ENCODE data around the gene PRKD1. TPM values are rescaled to one million over a fixed set of nuclear protein-coding genes. Genes with fewer than 3 reads are reported as not detected.

PRKD1 gene
- total and polyA plus RNA-seq, 2 donors (not counting 1 experiment from before 2014, with no cell fraction given): 0.03 to 4.3 TPM

GRCh38 chr14:29930283-29930682 lies 2.6 kb upstream of the PRKD1 start:
- no peak overlapping the region for H3K4me2 ChIP-seq (replicated peaks; ENCODE audit: low read depth, low read length, poor library complexity, severe bottlenecking)
- H4K20me1 ChIP-seq (ENCODE audit: control insufficient read depth, insufficient read depth, low read length, poor library complexity, severe bottlenecking): no peaks in the 10 kb centered on the region
- TF ChIP-seq CTCF (IDR thresholded peaks at IDR 0.05) (no peak), EZH2 (IDR thresholded peaks at IDR 0.05; ENCODE audit: borderline replicate concordance, insufficient read depth, low read depth, low read length, poor library complexity, severe bottlenecking) (no peak)
- ChIA-PET CTCF (no interaction called here), POLR2A (no interaction called here)
- no peak overlapping the region for H3K27ac ChIP-seq (ENCODE audit: low read length in 2 of 2)
- Mint-ChIP-seq H3K4me3 (no peak overlapping the region), H3K4me1 (peaks cover 10% of the 10 kb centered on the region), H3K9me3 (ENCODE audit: insufficient read depth) (no peaks in the 10 kb centered on the region), H3K27ac (no peak overlapping the region), H3K27me3 (peaks cover 25% of the 10 kb centered on the region)
- H3K4me3 ChIP-seq (ENCODE audit: control extremely low read depth in 1 of 5, extremely low read depth in 1 of 5, insufficient read depth in 1 of 5, low read depth in 2 of 5, low read length in 4 of 5): no peak overlapping the region
- H3K9ac ChIP-seq (ENCODE audit: low read length): no peak overlapping the region
- H3K27me3 ChIP-seq (replicated peaks in 1 of 4; ENCODE audit: control extremely low read depth in 1 of 4, control insufficient read depth in 3 of 4, insufficient read depth in 4 of 4, low read length in 3 of 4): peaks cover 0 to 25% (median 9%) of the 10 kb centered on the region in 4 experiments
- no peak overlapping the region for H2AFZ ChIP-seq (ENCODE audit: insufficient read depth, low read depth, low read length, poor library complexity, severe bottlenecking)
- H3K9me3 ChIP-seq (ENCODE audit: control extremely low read depth in 1 of 3, control insufficient read depth in 2 of 3, insufficient read depth in 1 of 3, low read length in 2 of 3): peaks cover 0 to 7% (median 1%) of the 10 kb centered on the region in 3 donors
- no peaks in the 10 kb centered on the region for H3K79me2 ChIP-seq (ENCODE audit: control insufficient read depth, insufficient read depth, low read length)
- ATAC-seq (ENCODE audit: low read depth): no peak
- 59% methylated on average over 2 of the region's 2 CpGs for WGBS (ENCODE audit: insufficient coverage)
- H3K4me1 ChIP-seq (ENCODE audit: control insufficient read depth in 2 of 2, insufficient read depth in 2 of 2, low read length in 2 of 2): peaks cover 6 to 9% of the 10 kb centered on the region in 2 donors
- intact Hi-C loops (cut with micrococcal nuclease): no loop called here
- no peaks in the 10 kb centered on the region for H3K36me3 ChIP-seq (replicated peaks in 1 of 2; ENCODE audit: control extremely low read depth in 1 of 2, control insufficient read depth in 1 of 2, extremely low read depth in 1 of 2, insufficient read depth in 2 of 2, low read length in 1 of 2)
- DNase-seq: no peak

GRCh38 chr14:29928117-29928640 lies 532 bp upstream of the PRKD1 start:
- TF ChIP-seq CTCF (IDR thresholded peaks at IDR 0.05): no peak
- intact Hi-C loops (cut with micrococcal nuclease): loop anchor here (5.0 to 10.0 kb wide), 3 partner anchors 126 to 381 kb away; no protein-coding TSS in a partner anchor
- Histone ChIP-seq H3K79me2 (ENCODE audit: control insufficient read depth, insufficient read depth, low read length) (no peaks in the 10 kb centered on the region), H3K27me3 (replicated peaks in 1 of 4; ENCODE audit: control extremely low read depth in 1 of 4, control insufficient read depth in 3 of 4, insufficient read depth in 4 of 4, low read length in 3 of 4) (peaks cover 0 to 25% (median 9%) of the 10 kb centered on the region in 4 experiments), H3K4me3 (ENCODE audit: control extremely low read depth in 1 of 5, extremely low read depth in 1 of 5, insufficient read depth in 1 of 5, low read depth in 2 of 5, low read length in 4 of 5) (peak overlapping the region in 1 of 5 experiments; percentile 25), H3K4me2 (replicated peaks; ENCODE audit: low read depth, low read length, poor library complexity, severe bottlenecking) (peak overlapping the region; percentile 69), H2AFZ (ENCODE audit: insufficient read depth, low read depth, low read length, poor library complexity, severe bottlenecking) (peak overlapping the region; percentile 19), H3K27ac (ENCODE audit: low read length in 2 of 2) (no peak overlapping the region), H3K36me3 (replicated peaks in 1 of 2; ENCODE audit: control extremely low read depth in 1 of 2, control insufficient read depth in 1 of 2, extremely low read depth in 1 of 2, insufficient read depth in 2 of 2, low read length in 1 of 2) (no peaks in the 10 kb centered on the region), H3K9ac (ENCODE audit: low read length) (no peak overlapping the region), H3K4me1 (ENCODE audit: control insufficient read depth in 2 of 2, insufficient read depth in 2 of 2, low read length in 2 of 2) (peaks cover 6 to 9% of the 10 kb centered on the region in 2 donors), H4K20me1 (ENCODE audit: control insufficient read depth, insufficient read depth, low read length, poor library complexity, severe bottlenecking) (no peaks in the 10 kb centered on the region), H3K9me3 (ENCODE audit: control extremely low read depth in 1 of 3, control insufficient read depth in 2 of 3, insufficient read depth in 1 of 3, low read length in 2 of 3) (peaks cover 0 to 7% (median 1%) of the 10 kb centered on the region in 3 donors)
- Mint-ChIP-seq H3K27me3 (peaks cover 31% of the 10 kb centered on the region), H3K4me3 (peak overlapping the region; percentile 69), H3K4me1 (peaks cover 10% of the 10 kb centered on the region), H3K9me3 (ENCODE audit: insufficient read depth) (no peaks in the 10 kb centered on the region), H3K27ac (no peak overlapping the region)
- 9% methylated on average over 13 of the region's 23 CpGs for WGBS (ENCODE audit: insufficient coverage)
- POLR2A ChIA-PET: no interaction called here
- ATAC-seq (ENCODE audit: low read depth) (no peak), DNase-seq (no peak)
- CTCF ChIA-PET: interaction anchor here (0.6 to 1.2 kb wide), 2 partner anchors 9 to 280 kb away, joined by 3 to 4 read pairs; no protein-coding TSS in a partner anchor
